Measurements from ENCODE around the gene BIRC6. TPM values are rescaled to one million over a fixed set of nuclear protein-coding genes. Genes with fewer than 3 reads are reported as not detected.
A peak's percentile ranks its signal among the peaks of the same experiment; 100 is the strongest.

Gene BIRC6
- total and polyA plus RNA-seq, 5 donors from 2014 or later = 18.9 to 176 (median 27.2) TPM

DNA sequence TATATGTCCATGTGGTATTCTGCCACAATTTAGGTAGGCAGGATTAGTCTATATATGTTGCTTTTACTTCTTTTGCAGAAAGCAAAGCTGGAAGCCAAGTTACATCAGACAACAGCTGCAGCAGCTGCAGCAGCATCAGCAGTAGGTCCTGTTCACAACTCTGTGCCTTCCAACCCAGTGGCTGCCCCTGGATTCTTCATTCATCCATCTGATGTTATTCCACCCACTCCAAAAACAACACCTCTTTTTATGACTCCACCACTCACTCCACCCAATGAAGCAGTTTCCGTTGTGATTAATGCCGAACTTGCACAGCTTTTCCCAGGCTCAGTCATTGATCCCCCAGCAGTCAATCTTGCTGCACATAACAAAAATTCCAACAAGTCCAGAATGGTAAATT, 107.6 kb downstream of the BIRC6 start:
- Mint-ChIP-seq H3K9me3 (no peaks in the 10 kb centered on the region), H3K27me3 (no peaks in the 10 kb centered on the region), H3K4me3 (no peak overlapping the region), H3K36me3 (peaks cover 52% of the 10 kb centered on the region), H3K27ac (peak overlapping the region in 1 of 3 donors; percentile 56), H3K4me1 (peaks cover 8 to 23% (median 16%) of the 10 kb centered on the region in 4 donors)
- ATAC-seq (ENCODE audit: low read depth in 2 of 2) = no peak
- H3K4me1 ChIP-seq (ENCODE audit: control insufficient read depth, insufficient read depth, low read length, poor library complexity, severe bottlenecking) = no peaks in the 10 kb centered on the region
- no peak overlapping the region for H3K27ac ChIP-seq (ENCODE audit: insufficient read depth, low read length, poor library complexity, severe bottlenecking)
- DNase-seq = no peak
- no peaks in the 10 kb centered on the region for H3K9me3 ChIP-seq (ENCODE audit: control insufficient read depth in 2 of 2, low read length in 2 of 2)
- no peaks in the 10 kb centered on the region for H3K27me3 ChIP-seq (ENCODE audit: control insufficient read depth, insufficient read depth, low read length)
- H3K4me3 ChIP-seq (ENCODE audit: low read depth, low read length) = no peak overlapping the region
- H3K36me3 ChIP-seq (ENCODE audit: control insufficient read depth, insufficient read depth, low read length) = peaks cover 64% of the 10 kb centered on the region

DNA sequence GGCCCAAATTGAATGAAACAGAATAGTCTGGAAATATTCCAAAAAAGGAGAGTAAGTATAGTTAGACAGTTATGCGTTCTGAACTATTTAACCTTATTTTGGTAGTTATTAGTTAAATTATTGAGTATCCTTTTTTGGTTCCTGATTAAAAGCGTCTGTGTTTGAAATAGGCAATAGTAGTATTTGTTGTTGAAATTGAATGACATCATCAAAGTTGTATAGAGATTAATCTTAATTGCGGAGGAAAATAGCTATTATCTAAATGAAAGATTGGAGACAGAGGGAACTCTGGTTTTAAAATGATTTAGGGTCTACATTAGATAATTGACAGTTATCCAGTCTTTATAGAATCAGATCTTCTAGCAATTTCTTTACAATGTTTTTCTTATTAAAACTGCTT, 115.8 kb downstream of the BIRC6 start:
- Histone ChIP-seq H3K27me3 (ENCODE audit: control insufficient read depth, insufficient read depth, low read length) (no peaks in the 10 kb centered on the region), H3K4me3 (ENCODE audit: low read depth, low read length) (no peak overlapping the region), H3K9me3 (ENCODE audit: control insufficient read depth in 2 of 2, low read length in 2 of 2) (no peaks in the 10 kb centered on the region), H3K4me1 (ENCODE audit: control insufficient read depth, insufficient read depth, low read length, poor library complexity, severe bottlenecking) (no peaks in the 10 kb centered on the region), H3K27ac (ENCODE audit: insufficient read depth, low read length, poor library complexity, severe bottlenecking) (no peak overlapping the region), H3K36me3 (ENCODE audit: control insufficient read depth, insufficient read depth, low read length) (peaks cover 71% of the 10 kb centered on the region)
- Mint-ChIP-seq H3K27me3 (no peaks in the 10 kb centered on the region), H3K4me3 (no peak overlapping the region), H3K36me3 (peaks cover 43% of the 10 kb centered on the region), H3K4me1 (peaks cover 0 to 11% (median 9%) of the 10 kb centered on the region in 4 donors), H3K9me3 (no peaks in the 10 kb centered on the region), H3K27ac (peak overlapping the region in 1 of 3 donors; percentile 11)
- DNase-seq (no peak), ATAC-seq (ENCODE audit: low read depth in 2 of 2) (no peak)

DNA sequence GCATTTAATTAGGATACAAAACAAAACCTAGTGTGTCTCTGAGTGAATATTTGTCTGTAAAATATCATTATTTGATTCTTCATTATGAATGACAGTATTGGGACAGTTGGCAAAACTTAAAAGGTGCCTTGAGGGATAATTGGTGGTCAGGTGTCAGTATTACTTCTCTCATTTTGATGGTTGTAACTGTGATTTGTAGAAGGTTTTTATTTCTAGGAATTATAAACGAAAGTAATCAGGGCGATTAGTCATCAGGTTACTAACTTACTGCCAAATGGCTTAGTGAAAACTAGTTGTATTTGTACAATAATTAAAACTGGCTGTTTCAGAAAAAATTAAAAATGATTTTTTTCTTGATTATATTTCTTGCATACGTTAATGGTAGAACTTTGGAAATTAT, 117.6 kb downstream of the BIRC6 start:
- Histone ChIP-seq H3K27me3 (ENCODE audit: control insufficient read depth, insufficient read depth, low read length) (no peaks in the 10 kb centered on the region), H3K4me1 (ENCODE audit: control insufficient read depth, insufficient read depth, low read length, poor library complexity, severe bottlenecking) (no peaks in the 10 kb centered on the region), H3K9me3 (ENCODE audit: control insufficient read depth in 2 of 2, low read length in 2 of 2) (no peaks in the 10 kb centered on the region), H3K36me3 (ENCODE audit: control insufficient read depth, insufficient read depth, low read length) (peaks cover 68% of the 10 kb centered on the region), H3K27ac (ENCODE audit: insufficient read depth, low read length, poor library complexity, severe bottlenecking) (no peak overlapping the region), H3K4me3 (ENCODE audit: low read depth, low read length) (no peak overlapping the region)
- DNase-seq (peak in 1 of 3 donors; percentile 55), ATAC-seq (ENCODE audit: low read depth in 2 of 2) (peak in 1 of 2 donors; percentile 18)
- H3K4me1 Mint-ChIP-seq = peaks cover 5 to 11% (median 9%) of the 10 kb centered on the region in 4 donors
- H3K27me3 Mint-ChIP-seq = no peaks in the 10 kb centered on the region
- no peak overlapping the region for H3K4me3 Mint-ChIP-seq
- peaks cover 39% of the 10 kb centered on the region for H3K36me3 Mint-ChIP-seq
- peak overlapping the region in 1 of 3 donors; percentile 56 for H3K27ac Mint-ChIP-seq
- no peaks in the 10 kb centered on the region for H3K9me3 Mint-ChIP-seq

DNA sequence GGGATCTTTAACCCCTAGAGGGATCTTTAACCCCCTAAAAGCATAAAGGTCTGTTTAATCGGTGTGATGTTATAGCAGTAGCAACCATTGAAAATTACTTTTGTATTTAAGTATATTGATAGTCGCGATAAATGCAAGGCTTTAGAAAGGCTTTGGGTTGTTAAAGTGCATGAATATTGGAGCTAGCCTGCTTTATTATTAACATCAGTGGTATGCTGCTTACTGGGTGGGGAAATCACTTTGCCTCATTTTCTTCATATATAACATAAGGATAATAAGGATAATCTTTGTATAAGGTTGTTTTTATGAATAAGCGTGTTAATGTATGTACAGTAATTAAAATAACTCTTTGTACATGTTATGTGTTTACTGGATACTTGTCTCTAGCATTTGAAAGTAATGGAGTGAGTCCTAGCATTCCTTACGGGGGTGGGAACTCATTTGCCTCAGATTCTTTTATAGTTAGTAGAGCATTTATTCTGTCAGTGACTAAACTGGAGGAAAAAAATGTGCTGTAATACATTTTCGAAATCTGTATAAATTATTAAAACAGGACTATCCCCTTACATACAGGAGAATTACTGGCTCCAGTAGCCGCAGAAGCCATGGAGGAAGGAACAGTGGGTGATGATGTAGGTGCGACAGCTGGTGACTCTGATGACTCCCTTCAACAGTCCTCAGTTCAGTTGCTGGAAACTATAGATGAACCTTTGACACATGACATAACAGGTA, 122.2 kb downstream of the BIRC6 start:
- Histone ChIP-seq H3K36me3 (ENCODE audit: control insufficient read depth, insufficient read depth, low read length) (peaks cover 78% of the 10 kb centered on the region), H3K4me1 (ENCODE audit: control insufficient read depth, insufficient read depth, low read length, poor library complexity, severe bottlenecking) (no peaks in the 10 kb centered on the region), H3K27ac (ENCODE audit: insufficient read depth, low read length, poor library complexity, severe bottlenecking) (no peak overlapping the region), H3K4me3 (ENCODE audit: low read depth, low read length) (no peak overlapping the region), H3K27me3 (ENCODE audit: control insufficient read depth, insufficient read depth, low read length) (no peaks in the 10 kb centered on the region), H3K9me3 (ENCODE audit: control insufficient read depth in 2 of 2, low read length in 2 of 2) (no peaks in the 10 kb centered on the region)
- Mint-ChIP-seq H3K27ac (no peak overlapping the region), H3K9me3 (no peaks in the 10 kb centered on the region), H3K4me1 (peaks cover 3 to 9% (median 7%) of the 10 kb centered on the region in 4 donors), H3K4me3 (no peak overlapping the region), H3K27me3 (no peaks in the 10 kb centered on the region), H3K36me3 (peaks cover 47% of the 10 kb centered on the region)
- ATAC-seq (ENCODE audit: low read depth in 2 of 2) (no peak), DNase-seq (no peak)

DNA sequence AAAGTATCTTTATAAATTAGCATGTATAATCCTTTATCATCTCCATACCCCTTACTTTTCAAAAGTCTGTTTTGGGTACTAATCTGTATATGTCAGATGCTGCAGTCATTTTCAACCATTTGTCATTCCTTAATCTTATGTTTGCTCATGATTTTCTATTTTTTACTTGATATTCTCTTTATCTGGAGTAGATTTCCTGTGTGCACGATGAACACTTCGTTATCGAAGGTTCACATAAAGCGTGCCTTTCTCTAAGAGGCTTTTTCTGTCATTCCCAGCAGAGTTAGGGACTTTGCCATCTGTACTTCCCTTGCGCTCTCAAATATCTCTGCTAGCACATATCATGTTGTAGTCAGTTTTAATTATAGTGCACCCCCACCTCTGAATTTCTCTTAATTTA, 123.2 kb downstream of the BIRC6 start:
- DNase-seq (no peak), ATAC-seq (ENCODE audit: low read depth in 2 of 2) (no peak)
- H3K4me1 ChIP-seq (ENCODE audit: control insufficient read depth, insufficient read depth, low read length, poor library complexity, severe bottlenecking) = no peaks in the 10 kb centered on the region
- Mint-ChIP-seq H3K9me3 (no peaks in the 10 kb centered on the region), H3K4me3 (no peak overlapping the region), H3K27me3 (no peaks in the 10 kb centered on the region), H3K27ac (no peak overlapping the region), H3K36me3 (peaks cover 42% of the 10 kb centered on the region), H3K4me1 (peaks cover 3 to 8% (median 7%) of the 10 kb centered on the region in 4 donors)
- H3K9me3 ChIP-seq (ENCODE audit: control insufficient read depth in 2 of 2, low read length in 2 of 2) = no peaks in the 10 kb centered on the region
- H3K27me3 ChIP-seq (ENCODE audit: control insufficient read depth, insufficient read depth, low read length) = no peaks in the 10 kb centered on the region
- peaks cover 82% of the 10 kb centered on the region for H3K36me3 ChIP-seq (ENCODE audit: control insufficient read depth, insufficient read depth, low read length)
- no peak overlapping the region for H3K4me3 ChIP-seq (ENCODE audit: low read depth, low read length)
- no peak overlapping the region for H3K27ac ChIP-seq (ENCODE audit: insufficient read depth, low read length, poor library complexity, severe bottlenecking)

DNA sequence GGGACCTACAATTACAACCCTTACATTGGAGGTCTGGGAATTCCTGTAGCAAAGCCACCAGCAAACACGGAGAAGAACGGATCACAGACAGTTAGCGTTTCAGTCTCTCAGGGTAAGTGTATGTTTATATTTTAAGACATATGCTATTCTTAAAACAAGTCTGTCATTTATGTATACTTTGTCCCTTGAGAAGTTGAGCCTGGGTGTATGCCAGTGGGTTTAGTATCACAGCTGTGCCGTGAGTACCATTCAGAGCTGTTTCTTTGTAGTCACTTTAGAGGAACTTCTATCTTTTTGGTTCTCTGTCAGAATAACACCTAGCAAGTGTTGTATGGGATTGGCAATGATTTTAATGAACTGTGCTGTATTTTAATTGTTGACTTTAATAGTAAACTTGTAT, 125.6 kb downstream of the BIRC6 start:
- no peak overlapping the region for H3K27ac ChIP-seq (ENCODE audit: insufficient read depth, low read length, poor library complexity, severe bottlenecking)
- no peaks in the 10 kb centered on the region for H3K9me3 ChIP-seq (ENCODE audit: control insufficient read depth in 2 of 2, low read length in 2 of 2)
- H3K27me3 ChIP-seq (ENCODE audit: control insufficient read depth, insufficient read depth, low read length) = no peaks in the 10 kb centered on the region
- Mint-ChIP-seq H3K27me3 (no peaks in the 10 kb centered on the region), H3K4me1 (peaks cover 0 to 10% (median 8%) of the 10 kb centered on the region in 4 donors), H3K27ac (no peak overlapping the region), H3K4me3 (no peak overlapping the region), H3K36me3 (peaks cover 48% of the 10 kb centered on the region), H3K9me3 (no peaks in the 10 kb centered on the region)
- DNase-seq (no peak), ATAC-seq (ENCODE audit: low read depth in 2 of 2) (no peak)
- no peaks in the 10 kb centered on the region for H3K4me1 ChIP-seq (ENCODE audit: control insufficient read depth, insufficient read depth, low read length, poor library complexity, severe bottlenecking)
- H3K4me3 ChIP-seq (ENCODE audit: low read depth, low read length) = no peak overlapping the region
- peaks cover 89% of the 10 kb centered on the region for H3K36me3 ChIP-seq (ENCODE audit: control insufficient read depth, insufficient read depth, low read length)

DNA sequence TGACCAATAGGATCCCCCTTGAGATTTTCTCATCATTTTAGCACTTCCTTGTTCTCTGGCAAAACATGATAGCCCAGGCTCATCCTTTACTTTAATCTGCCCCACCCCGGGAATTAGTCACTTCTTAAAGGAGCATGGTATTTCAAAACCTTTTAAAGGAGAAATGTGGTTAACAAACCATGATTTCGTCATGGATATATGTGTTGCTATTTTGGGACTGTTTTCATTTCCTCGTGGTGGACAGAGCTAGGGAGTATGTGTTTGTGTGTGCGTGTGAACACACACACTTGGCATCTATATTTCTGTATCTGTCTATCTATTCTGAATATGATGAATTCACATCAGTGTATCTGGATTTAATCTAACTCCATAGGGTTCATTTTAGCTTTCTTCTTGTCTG, 128.1 kb downstream of the BIRC6 start:
- no peaks in the 10 kb centered on the region for H3K27me3 Mint-ChIP-seq
- no peak overlapping the region for H3K4me3 Mint-ChIP-seq
- no peaks in the 10 kb centered on the region for H3K27me3 ChIP-seq (ENCODE audit: control insufficient read depth, insufficient read depth, low read length)
- no peak for ATAC-seq (ENCODE audit: low read depth in 2 of 2)
- H3K9me3 ChIP-seq (ENCODE audit: control insufficient read depth in 2 of 2, low read length in 2 of 2) = no peaks in the 10 kb centered on the region
- no peaks in the 10 kb centered on the region for H3K9me3 Mint-ChIP-seq
- H3K4me3 ChIP-seq (ENCODE audit: low read depth, low read length) = no peak overlapping the region
- H3K4me1 ChIP-seq (ENCODE audit: control insufficient read depth, insufficient read depth, low read length, poor library complexity, severe bottlenecking) = no peaks in the 10 kb centered on the region
- H3K36me3 ChIP-seq (ENCODE audit: control insufficient read depth, insufficient read depth, low read length) = peaks cover 92% of the 10 kb centered on the region
- peak overlapping the region in 2 of 3 donors; percentile 14 to 16 for H3K27ac Mint-ChIP-seq
- peaks cover 49% of the 10 kb centered on the region for H3K36me3 Mint-ChIP-seq
- no peak overlapping the region for H3K27ac ChIP-seq (ENCODE audit: insufficient read depth, low read length, poor library complexity, severe bottlenecking)
- DNase-seq = no peak
- H3K4me1 Mint-ChIP-seq = peaks cover 0 to 7% (median 4%) of the 10 kb centered on the region in 4 donors

DNA sequence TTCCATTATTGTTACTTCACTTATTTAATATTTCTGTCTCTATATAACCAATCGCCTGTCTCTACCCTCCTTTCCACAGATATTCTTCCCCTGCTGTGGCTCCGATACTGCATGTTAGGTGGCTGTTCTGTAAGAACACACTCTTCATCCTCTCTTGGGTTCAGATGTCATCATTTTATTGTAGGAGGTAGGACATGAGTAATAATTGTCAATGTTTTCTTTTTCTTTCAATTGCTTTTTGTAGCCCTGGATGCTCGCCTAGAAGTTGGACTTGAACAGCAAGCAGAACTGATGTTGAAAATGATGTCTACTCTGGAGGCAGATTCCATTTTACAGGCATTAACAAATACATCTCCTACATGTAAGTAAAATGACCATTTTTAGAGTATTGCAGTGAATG, 128.6 kb downstream of the BIRC6 start:
- Histone ChIP-seq H3K9me3 (ENCODE audit: control insufficient read depth in 2 of 2, low read length in 2 of 2) (no peaks in the 10 kb centered on the region), H3K4me1 (ENCODE audit: control insufficient read depth, insufficient read depth, low read length, poor library complexity, severe bottlenecking) (no peaks in the 10 kb centered on the region), H3K27ac (ENCODE audit: insufficient read depth, low read length, poor library complexity, severe bottlenecking) (no peak overlapping the region), H3K36me3 (ENCODE audit: control insufficient read depth, insufficient read depth, low read length) (peaks cover 92% of the 10 kb centered on the region), H3K27me3 (ENCODE audit: control insufficient read depth, insufficient read depth, low read length) (no peaks in the 10 kb centered on the region), H3K4me3 (ENCODE audit: low read depth, low read length) (no peak overlapping the region)
- DNase-seq = no peak
- no peak overlapping the region for H3K4me3 Mint-ChIP-seq
- ATAC-seq (ENCODE audit: low read depth in 2 of 2) = no peak
- peak overlapping the region in 1 of 3 donors; percentile 16 for H3K27ac Mint-ChIP-seq
- H3K4me1 Mint-ChIP-seq = peaks cover 0 to 4% (median 1%) of the 10 kb centered on the region in 4 donors
- H3K9me3 Mint-ChIP-seq = no peaks in the 10 kb centered on the region
- peaks cover 46% of the 10 kb centered on the region for H3K36me3 Mint-ChIP-seq
- no peaks in the 10 kb centered on the region for H3K27me3 Mint-ChIP-seq

Measured in CD4-positive, CD25-positive, alpha-beta regulatory T cell (primary cell).